ENCODE results near the gene SDC1.

SDC1 gene

GRCh38 chr2:20179466-20179754 is 45.5 kb downstream of the SDC1 start:
- DNase-seq (ENCODE audit: low read depth): no peak
- TF ChIP-seq CTCF (conservative IDR thresholded peaks at IDR 0.05; ENCODE audit: low read length): no peak
- H3K4me3 ChIP-seq (ENCODE audit: low read length): no peak overlapping the region

- no peak overlapping the region for H3K4me3 ChIP-seq (ENCODE audit: low read length)
- TF ChIP-seq CTCF (conservative IDR thresholded peaks at IDR 0.05; ENCODE audit: low read length): no peak
- DNase-seq (ENCODE audit: low read depth): no peak
Measured at GRCh38 chr2:20178666-20179465, 46.1 kb downstream of the SDC1 start.

- no peak for TF ChIP-seq CTCF (conservative IDR thresholded peaks at IDR 0.05; ENCODE audit: low read length)
- no peak overlapping the region for H3K4me3 ChIP-seq (ENCODE audit: low read length)
- no peak for DNase-seq (ENCODE audit: low read depth)
Measured at GRCh38 chr2:20178249-20178607, 46.7 kb downstream of the SDC1 start.

GRCh38 chr2:20177556-20178248 is 47.2 kb downstream of the SDC1 start:
- no peak overlapping the region for H3K4me3 ChIP-seq (ENCODE audit: low read length)
- DNase-seq (ENCODE audit: low read depth): no peak
- no peak for TF ChIP-seq CTCF (conservative IDR thresholded peaks at IDR 0.05; ENCODE audit: low read length)

GRCh38 chr2:20176760-20177159 is 48.2 kb downstream of the SDC1 start:
- DNase-seq (ENCODE audit: low read depth): no peak
- H3K4me3 ChIP-seq (ENCODE audit: low read length): no peak overlapping the region
- TF ChIP-seq CTCF (conservative IDR thresholded peaks at IDR 0.05; ENCODE audit: low read length): no peak

GRCh38 chr2:20175931-20176330 is 49.0 kb downstream of the SDC1 start:
- DNase-seq (ENCODE audit: low read depth): no peak
- H3K4me3 ChIP-seq (ENCODE audit: low read length): no peak overlapping the region
- TF ChIP-seq CTCF (conservative IDR thresholded peaks at IDR 0.05; ENCODE audit: low read length): no peak

- H3K4me3 ChIP-seq (ENCODE audit: low read length): no peak overlapping the region
- no peak for TF ChIP-seq CTCF (conservative IDR thresholded peaks at IDR 0.05; ENCODE audit: low read length)
- DNase-seq (ENCODE audit: low read depth): no peak
Measured at GRCh38 chr2:20175267-20175666, 49.7 kb downstream of the SDC1 start.

Data from AG10803 (cell line).